Measurements from ENCODE around the gene NLGN1. TPM values are rescaled to one million over a fixed set of nuclear protein-coding genes. Genes with fewer than 3 reads are reported as not detected.

Gene NLGN1
- total and polyA plus RNA-seq, 2 of the 13 experiments (the other 11 are each of a cell fraction or from before 2014, with no cell fraction given), result not detected

- Histone ChIP-seq H3K4me3 (replicated peaks in 1 of 3; ENCODE audit: insufficient read depth in 1 of 3, low read depth in 2 of 3, low read length in 3 of 3) (no peak overlapping the region), H3K4me2 (ENCODE audit: low read depth, low read length) (no peak overlapping the region), H2AFZ (ENCODE audit: low read length) (no peak overlapping the region), H3K9ac (ENCODE audit: insufficient read depth, low read depth, low read length) (no peak overlapping the region), H3K4me1 (ENCODE audit: insufficient read depth, low read length) (no peaks in the 10 kb centered on the region), H3K79me2 (ENCODE audit: insufficient read depth, low read length) (no peaks in the 10 kb centered on the region), H3K9me3 (ENCODE audit: low read length) (no peaks in the 10 kb centered on the region), H3K27ac (ENCODE audit: extremely low read length, insufficient read depth, low read length) (no peak overlapping the region), H3K36me3 (replicated peaks in 1 of 2; ENCODE audit: control insufficient read depth in 1 of 2, insufficient read depth in 2 of 2, low read length in 2 of 2) (no peaks in the 10 kb centered on the region), H3K27me3 (ENCODE audit: control insufficient read depth in 1 of 2, insufficient read depth in 2 of 2, low read length in 2 of 2) (no peaks in the 10 kb centered on the region), H4K20me1 (ENCODE audit: insufficient read depth, low read length) (no peaks in the 10 kb centered on the region)
- intact Hi-C loops (cut with micrococcal nuclease; ENCODE audit: unreplicated experiment) (no loop called here), in situ Hi-C loops (cut with HindIII; ENCODE audit: extremely low pct_ligation_motif_present, low pct_unique_long_range_greater_than_20kb) (no loop called here)
- no peak for FAIRE-seq
- 0% methylated on average over 1 of the region's 2 CpGs for WGBS (ENCODE audit: low lambda C conversion rate)
- BruUV-seq (replicated peaks), result no TSS peak
- no peak for TF ChIP-seq SSRP1 (CRISPR knock-in tag; IDR thresholded peaks at IDR 0.05)
- TF ChIP-seq ZMYM4 (CRISPR knock-in tag; IDR thresholded peaks at IDR 0.05), result no peak
- TF ChIP-seq SRSF9 (IDR thresholded peaks at IDR 0.05; ENCODE audit: borderline replicate concordance, insufficient read depth, low read depth, low read length, poor library complexity, severe bottlenecking), result no peak
- no peak for TF ChIP-seq ZEB1 (IDR thresholded peaks at IDR 0.05; ENCODE audit: insufficient replicate concordance, low read depth)
- no peak for TF ChIP-seq ZNF205 (CRISPR knock-in tag; IDR thresholded peaks at IDR 0.05)
- no peak for TF ChIP-seq ZNF207 (IDR thresholded peaks at IDR 0.05; ENCODE audit: borderline replicate concordance)
- no peak for TF ChIP-seq ZNF451 (CRISPR knock-in tag; IDR thresholded peaks at IDR 0.05)
- TF ChIP-seq TAF1 (CRISPR knock-in tag; IDR thresholded peaks at IDR 0.05), result no peak
- TF ChIP-seq ZNF552 (CRISPR knock-in tag; IDR thresholded peaks at IDR 0.05; ENCODE audit: borderline replicate concordance), result no peak
- TF ChIP-seq PAF1 (CRISPR knock-in tag; IDR thresholded peaks at IDR 0.05), result no peak
- TF ChIP-seq TFDP1 (CRISPR knock-in tag; IDR thresholded peaks at IDR 0.05; ENCODE audit: borderline replicate concordance), result no peak
- no peak for TF ChIP-seq ZNF790 (CRISPR knock-in tag; IDR thresholded peaks at IDR 0.05; ENCODE audit: borderline replicate concordance)
- no peak for TF ChIP-seq ZNF614 (CRISPR knock-in tag; IDR thresholded peaks at IDR 0.05; ENCODE audit: borderline replicate concordance)
- no peak for TF ChIP-seq THYN1 (CRISPR knock-in tag; IDR thresholded peaks at IDR 0.05; ENCODE audit: borderline replicate concordance, low read depth)
- TF ChIP-seq PCBP2 (optimal IDR thresholded peaks at IDR 0.05; ENCODE audit: low read depth, low read length, poor library complexity, severe bottlenecking), result no peak
- no peak for TF ChIP-seq DMTF1 (CRISPR knock-in tag; IDR thresholded peaks at IDR 0.05)
- TF ChIP-seq PTBP1 (IDR thresholded peaks at IDR 0.05; ENCODE audit: low read depth, low read length, poor library complexity, severe bottlenecking), result no peak
- TF ChIP-seq FOSL1 (CRISPR knock-in tag; IDR thresholded peaks at IDR 0.05; ENCODE audit: borderline replicate concordance), result no peak
- no peak for TF ChIP-seq GPBP1L1 (CRISPR knock-in tag; IDR thresholded peaks at IDR 0.05)
- no peak for TF ChIP-seq ZNF784 (CRISPR knock-in tag; IDR thresholded peaks at IDR 0.05; ENCODE audit: borderline replicate concordance)
- POLR2A ChIA-PET, result no interaction called here
- no peak for ATAC-seq
- CTCF ChIA-PET (ENCODE audit: low intra/inter-chr PET ratio, low total read pairs), result no interaction called here
- DNase-seq (ENCODE audit: low spot score), result no peak
Observed at GRCh38 chr3:173913397-173913796, 515.9 kb downstream of the NLGN1 start.
